HepG2 (cell line): ENCODE measurements around the gene IL10. TPM values are rescaled to one million over a fixed set of nuclear protein-coding genes. Genes with fewer than 3 reads are reported as not detected.

Experiments
- ATAC-seq: fragments of 200-7000 bp; cut with Tn5 transposase; 3 replicates; pipeline ENCODE4 v1.9.1; 2020; ENCODE audit warnings: mild to moderate bottlenecking, moderate library complexity
- BruUV-seq: library from RNA; stranded (reverse); fragments of 400-500 nt; replicated peaks from 2 replicates; lab custom pipeline; 2021; lab: Mats Ljungman, UMichigan
- CTCF ChIA-PET: fragments of 300-600 bp; formaldehyde crosslinking; extraction: SDS; loops from one replicate; lab custom pipeline; 2021; ENCODE audit warnings: low total read pairs, inconsistent platforms, low intra/inter-chr PET ratio; lab: Yijun Ruan, JAX
- POLR2A ChIA-PET: fragments of 350-600 bp; sonication (Branson Sonifier 250); formaldehyde crosslinking; loops from one replicate; lab custom pipeline; 2020; ENCODE audit warnings: antibody characterized with exemption, inconsistent platforms; lab: Yijun Ruan, JAX
- DNase-seq: peaks from one replicate; pipeline ENCODE4 v3.0.0-alpha.2; 2015; ENCODE audit warnings: low spot score
- FAIRE-seq: peaks from 3 replicates; lab custom pipeline; 2011; peaks lifted over from hg19 to GRCh38; lab: Jason Lieb, UNC
- H2AFZ ChIP-seq: one replicate; pipeline ENCODE4 v1.6.1; 2011; ENCODE audit warnings: low read length, inconsistent platforms
- H3K27ac ChIP-seq: fragments of 300-600 bp; 3 replicates; pipeline ENCODE4 v1.8.0; 2011; ENCODE audit warnings: mixed run types, mild to moderate bottlenecking, mixed read lengths, low read length, inconsistent platforms; ENCODE audit not compliant: insufficient read depth; ENCODE audit errors: extremely low read length
- H3K27me3 ChIP-seq, 2 experiments: fragments of 200-600 bp in 1 of 2; 2 replicates in 1 of 2; 3 replicates in 1 of 2; pipeline versions ENCODE4 v1.6.0 to v1.8.0; 2011; ENCODE audit warnings: low read length in 2 of 2, mild to moderate bottlenecking in 2 of 2, moderate library complexity in 2 of 2, inconsistent platforms in 1 of 2; ENCODE audit not compliant: insufficient read depth in 2 of 2, control insufficient read depth in 1 of 2
- H3K36me3 ChIP-seq, 2 experiments: fragments of 200-600 bp in 1 of 2; replicated peaks in 1 of 2; 2 replicates in 1 of 2; 3 replicates in 1 of 2; pipeline versions ENCODE4 v1.5.1 to v1.8.0; 2011; ENCODE audit warnings: low read length in 2 of 2, inconsistent platforms in 1 of 2; ENCODE audit not compliant: insufficient read depth in 2 of 2, control insufficient read depth in 1 of 2
- H3K4me1 ChIP-seq: 2 replicates; pipeline ENCODE4 v1.5.1; 2012; ENCODE audit warnings: low read length, inconsistent platforms; ENCODE audit not compliant: insufficient read depth
- H3K4me2 ChIP-seq: 2 replicates; pipeline ENCODE4 v1.6.0; 2011; ENCODE audit warnings: low read depth, low read length, inconsistent platforms
- H3K4me3 ChIP-seq, 3 experiments: fragments of 200-600 bp in 1 of 3; sonication (generic), shearing (Covaris generic) in 1 of 3; replicated peaks in 1 of 3; 2 replicates each; pipeline ENCODE4 v1.5.1; 2011 to 2016; ENCODE audit warnings: low read length in 3 of 3, inconsistent platforms in 2 of 3, low read depth in 2 of 3, mild to moderate bottlenecking in 2 of 3, control low read depth in 1 of 3, mixed read lengths in 1 of 3; ENCODE audit not compliant: insufficient read depth in 1 of 3
- H3K79me2 ChIP-seq: one replicate; pipeline ENCODE4 v1.6.1; 2011; ENCODE audit warnings: low read length, inconsistent platforms; ENCODE audit not compliant: insufficient read depth
- H3K9ac ChIP-seq: 2 replicates; pipeline ENCODE4 v1.6.0; 2011; ENCODE audit warnings: mild to moderate bottlenecking, low read depth, low read length, inconsistent platforms; ENCODE audit not compliant: insufficient read depth
- H3K9me3 ChIP-seq: 2 replicates; pipeline ENCODE4 v1.5.1; 2012; ENCODE audit warnings: mild to moderate bottlenecking, low read length
- H4K20me1 ChIP-seq: 2 replicates; pipeline ENCODE4 v1.6.0; 2011; ENCODE audit warnings: inconsistent platforms, mild to moderate bottlenecking, low read length, moderate library complexity; ENCODE audit not compliant: insufficient read depth
- BCL6 ChIP-seq: IDR thresholded peaks from 2 replicates; pipeline ENCODE4 v1.6.1; 2016; ENCODE audit warnings: missing genetic modification reagents, missing compliant biosample characterization
- EP300 ChIP-seq, 3 experiments: sonication (generic) in 1 of 3; formaldehyde crosslinking in 1 of 3; IDR thresholded peaks; 2 replicates each; pipeline versions ENCODE4 v1.5.1 to v1.6.1; 2011 to 2020; ENCODE audit warnings: low read depth in 2 of 3, low read length in 2 of 3, borderline replicate concordance in 1 of 3, improper control_type of control experiment in 1 of 3, mild to moderate bottlenecking in 1 of 3, missing genetic modification reagents in 1 of 3, moderate library complexity in 1 of 3
- ETV5 ChIP-seq: IDR thresholded peaks from 2 replicates; pipeline ENCODE4 v1.6.1; 2018; ENCODE audit warnings: missing biosample characterization, missing genetic modification reagents, inconsistent platforms, borderline replicate concordance
- FOSL2 ChIP-seq: sonication (generic); formaldehyde crosslinking; IDR thresholded peaks from 2 replicates; pipeline ENCODE4 v1.4.0; 2020; ENCODE audit warnings: missing genetic modification reagents
- FOXA1 ChIP-seq, 2 experiments: fragments of 450-650 bp in 1 of 2; sonication (generic) in 1 of 2; formaldehyde crosslinking in 1 of 2; IDR thresholded peaks; 2 replicates each; pipeline versions ENCODE4 v1.4.0 to v1.6.1; 2016 to 2020; ENCODE audit warnings: missing genetic modification reagents in 1 of 2
- HMG20A ChIP-seq: IDR thresholded peaks from 2 replicates; pipeline ENCODE4 v1.6.1; 2016; ENCODE audit warnings: borderline replicate concordance
- KDM4B ChIP-seq: sonication (generic); formaldehyde crosslinking; IDR thresholded peaks from 2 replicates; pipeline ENCODE4 v1.4.0; 2020; ENCODE audit warnings: missing genetic modification reagents
- KLF16 ChIP-seq, 2 experiments: sonication (generic) in 1 of 2; formaldehyde crosslinking in 1 of 2; IDR thresholded peaks; 2 replicates each; pipeline versions ENCODE4 v1.6.1 to v1.8.0; 2016 to 2023; ENCODE audit warnings: missing genetic modification reagents in 2 of 2, missing compliant biosample characterization in 1 of 2
- NCOA5 ChIP-seq: sonication (generic); formaldehyde crosslinking; IDR thresholded peaks from 2 replicates; pipeline ENCODE4 v1.4.0; 2020; ENCODE audit warnings: missing genetic modification reagents
- RARA ChIP-seq: IDR thresholded peaks from 2 replicates; pipeline ENCODE4 v1.6.1; 2016; ENCODE audit warnings: missing genetic modification reagents, missing compliant biosample characterization
- SAP130 ChIP-seq: IDR thresholded peaks from 2 replicates; pipeline ENCODE4 v1.6.1; 2016; ENCODE audit warnings: low read depth
- SMAD3 ChIP-seq: sonication (generic); formaldehyde crosslinking; IDR thresholded peaks from 2 replicates; pipeline ENCODE4 v1.4.0; 2020; ENCODE audit warnings: missing genetic modification reagents
- TBX2 ChIP-seq: sonication (generic); formaldehyde crosslinking; IDR thresholded peaks from 2 replicates; pipeline ENCODE4 v1.5.0; 2020; ENCODE audit warnings: missing genetic modification reagents, mild to moderate bottlenecking, borderline replicate concordance
- WGBS: methylation state at CpG from one replicate; pipeline ENCODE4 v1.1.6; 2017; ENCODE audit warnings: low lambda C conversion rate; 5-methylcytosine and 5-hydroxymethylcytosine counted together
- in situ Hi-C: cut with HindIII; loops from 2 replicates; pipeline ENCODE4 v1.10.0; 2017; ENCODE audit warnings: low pct_unique_long_range_greater_than_20kb; ENCODE audit not compliant: extremely low pct_ligation_motif_present
- intact Hi-C: fragments of 100-400 bp; cut with micrococcal nuclease; formaldehyde crosslinking; loops from one replicate; pipeline ENCODE4 v1.10.0; 2022; ENCODE audit not compliant: unreplicated experiment
- polyA plus RNA-seq, 8 experiments: library from polyadenylated mRNA; depleted of rRNA in 3 of 8; stranded (reverse) in 7 of 8; unstranded in 1 of 8; fragments of >200 nt; fragmentation: Illumina TruSeq in 4 of 8; extraction: Trizol in 4 of 8; gene quantifications; 2 replicates each; pipeline versions ENCODE4 v1.2.1 to v1.2.3, GENCODE V29; 2011 to 2016; ENCODE audit warnings: low read depth in 4 of 8, missing spikeins in 1 of 8, mixed read lengths in 1 of 8; ENCODE audit not compliant: insufficient read depth in 1 of 8
- total RNA-seq, 5 experiments: library from RNA; depleted of rRNA; stranded (reverse); fragments of >200 nt; fragmentation: Illumina TruSeq; extraction: Trizol; gene quantifications; 2 replicates each; pipeline ENCODE4 v1.2.3, GENCODE V29; 2016; ENCODE audit warnings: low read depth in 1 of 5
- TF ChIP-seq, protein P1 (sequence below): IDR thresholded peaks from 2 replicates; pipeline ENCODE4 v1.6.1; 2016
- TF ChIP-seq, protein P2 (sequence below): sonication (generic); formaldehyde crosslinking; IDR thresholded peaks from 2 replicates; pipeline ENCODE4 v1.8.1; 2022; ENCODE audit warnings: low read depth, mild to moderate bottlenecking, missing genetic modification reagents
- TF ChIP-seq, protein P3 (sequence below): sonication (generic); formaldehyde crosslinking; IDR thresholded peaks from 2 replicates; pipeline ENCODE4 v1.4.0; 2020; ENCODE audit warnings: low read depth, missing genetic modification reagents

Gene IL10
- total and polyA plus RNA-seq, 2 of the 13 experiments (the other 11 are each of a cell fraction or from before 2014, with no cell fraction given): not detected

- no peak overlapping the region for H3K4me3 ChIP-seq
- ATAC-seq (peak; percentile 71; the same call in 2 of the 3 replicates), DNase-seq (peak; percentile 52), FAIRE-seq (no peak)
- ChIA-PET POLR2A (no interaction called here), CTCF (no interaction called here)
- in situ Hi-C loops: no loop called here
- H3K27me3 ChIP-seq: peaks cover 0 to 7% of the 10 kb centered on the region in 2 experiments; a peak in 2 of 5 replicates
- H3K9me3 ChIP-seq: no peaks in the 10 kb centered on the region
- whole genome bisulfite sequencing: 4% methylated on average over 8 of the region's 8 CpGs
- intact Hi-C loops: no loop called here
- no peaks in the 10 kb centered on the region for H3K79me2 ChIP-seq
- H3K36me3 ChIP-seq: no peaks in the 10 kb centered on the region
- H3K4me2 ChIP-seq: peak overlapping the region; percentile 11; the same call in 1 of the 2 replicates
- H2AFZ ChIP-seq: no peak overlapping the region
- no peaks in the 10 kb centered on the region for H4K20me1 ChIP-seq
- no TSS peak for BruUV-seq
- no peak overlapping the region for H3K9ac ChIP-seq
- H3K4me1 ChIP-seq: peaks cover 10% of the 10 kb centered on the region; the same call in 1 of the 2 replicates
- H3K27ac ChIP-seq: no peak overlapping the region
- TF ChIP-seq BCL6 (CRISPR knock-in tag) (no peak), FOXA1 (IDR thresholded peaks at IDR 0.05) (no peak), FOXA1 (CRISPR knock-in tag; IDR thresholded peaks at IDR 0.05) (0 out of 2 replicates have a peak, but pooled peaks have one; percentile 29), SMAD3 (CRISPR knock-in tag) (no peak), RARA (CRISPR knock-in tag) (peak; percentile 42; the same call in 1 of the 2 replicates), KDM4B (no peak), ETV5 (CRISPR knock-in tag) (0 out of 2 replicates have a peak, but pooled peaks have one; percentile 38), SAP130 (CRISPR knock-in tag) (0 out of 2 replicates have a peak, but pooled peaks have one; percentile 11), EP300 (IDR thresholded peaks at IDR 0.05; ENCODE audit: low read depth in 2 of 2, low read length in 2 of 2) (peak in 1 of 2 experiments; percentile 26; a peak in 1 of 4 replicates), EP300 (CRISPR knock-in tag; IDR thresholded peaks at IDR 0.05; ENCODE audit: borderline replicate concordance) (no peak), HMG20A (CRISPR knock-in tag) (peak; percentile 25; the same call in 1 of the 2 replicates), NCOA5 (no peak), TBX2 (CRISPR knock-in tag) (no peak), FOSL2 (peak; percentile 58), KLF16 (CRISPR knock-in tag; IDR thresholded peaks at IDR 0.05) (no peak)
- TF ChIP-seq, protein P1, sequence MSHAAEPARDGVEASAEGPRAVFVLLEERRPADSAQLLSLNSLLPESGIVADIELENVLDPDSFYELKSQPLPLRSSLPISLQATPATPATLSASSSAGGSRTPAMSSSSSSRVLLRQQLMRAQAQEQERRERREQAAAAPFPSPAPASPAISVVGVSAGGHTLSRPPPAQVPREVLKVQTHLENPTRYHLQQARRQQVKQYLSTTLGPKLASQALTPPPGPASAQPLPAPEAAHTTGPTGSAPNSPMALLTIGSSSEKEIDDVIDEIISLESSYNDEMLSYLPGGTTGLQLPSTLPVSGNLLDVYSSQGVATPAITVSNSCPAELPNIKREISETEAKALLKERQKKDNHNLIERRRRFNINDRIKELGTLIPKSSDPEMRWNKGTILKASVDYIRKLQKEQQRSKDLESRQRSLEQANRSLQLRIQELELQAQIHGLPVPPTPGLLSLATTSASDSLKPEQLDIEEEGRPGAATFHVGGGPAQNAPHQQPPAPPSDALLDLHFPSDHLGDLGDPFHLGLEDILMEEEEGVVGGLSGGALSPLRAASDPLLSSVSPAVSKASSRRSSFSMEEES: peak; percentile 63; the same call in 1 of the 2 replicates
- TF ChIP-seq, protein P2, sequence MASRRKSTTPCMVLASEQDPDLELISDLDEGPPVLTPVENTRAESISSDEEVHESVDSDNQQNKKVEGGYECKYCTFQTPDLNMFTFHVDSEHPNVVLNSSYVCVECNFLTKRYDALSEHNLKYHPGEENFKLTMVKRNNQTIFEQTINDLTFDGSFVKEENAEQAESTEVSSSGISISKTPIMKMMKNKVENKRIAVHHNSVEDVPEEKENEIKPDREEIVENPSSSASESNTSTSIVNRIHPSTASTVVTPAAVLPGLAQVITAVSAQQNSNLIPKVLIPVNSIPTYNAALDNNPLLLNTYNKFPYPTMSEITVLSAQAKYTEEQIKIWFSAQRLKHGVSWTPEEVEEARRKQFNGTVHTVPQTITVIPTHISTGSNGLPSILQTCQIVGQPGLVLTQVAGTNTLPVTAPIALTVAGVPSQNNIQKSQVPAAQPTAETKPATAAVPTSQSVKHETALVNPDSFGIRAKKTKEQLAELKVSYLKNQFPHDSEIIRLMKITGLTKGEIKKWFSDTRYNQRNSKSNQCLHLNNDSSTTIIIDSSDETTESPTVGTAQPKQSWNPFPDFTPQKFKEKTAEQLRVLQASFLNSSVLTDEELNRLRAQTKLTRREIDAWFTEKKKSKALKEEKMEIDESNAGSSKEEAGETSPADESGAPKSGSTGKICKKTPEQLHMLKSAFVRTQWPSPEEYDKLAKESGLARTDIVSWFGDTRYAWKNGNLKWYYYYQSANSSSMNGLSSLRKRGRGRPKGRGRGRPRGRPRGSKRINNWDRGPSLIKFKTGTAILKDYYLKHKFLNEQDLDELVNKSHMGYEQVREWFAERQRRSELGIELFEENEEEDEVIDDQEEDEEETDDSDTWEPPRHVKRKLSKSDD: no peak
- TF ChIP-seq, protein P3, sequence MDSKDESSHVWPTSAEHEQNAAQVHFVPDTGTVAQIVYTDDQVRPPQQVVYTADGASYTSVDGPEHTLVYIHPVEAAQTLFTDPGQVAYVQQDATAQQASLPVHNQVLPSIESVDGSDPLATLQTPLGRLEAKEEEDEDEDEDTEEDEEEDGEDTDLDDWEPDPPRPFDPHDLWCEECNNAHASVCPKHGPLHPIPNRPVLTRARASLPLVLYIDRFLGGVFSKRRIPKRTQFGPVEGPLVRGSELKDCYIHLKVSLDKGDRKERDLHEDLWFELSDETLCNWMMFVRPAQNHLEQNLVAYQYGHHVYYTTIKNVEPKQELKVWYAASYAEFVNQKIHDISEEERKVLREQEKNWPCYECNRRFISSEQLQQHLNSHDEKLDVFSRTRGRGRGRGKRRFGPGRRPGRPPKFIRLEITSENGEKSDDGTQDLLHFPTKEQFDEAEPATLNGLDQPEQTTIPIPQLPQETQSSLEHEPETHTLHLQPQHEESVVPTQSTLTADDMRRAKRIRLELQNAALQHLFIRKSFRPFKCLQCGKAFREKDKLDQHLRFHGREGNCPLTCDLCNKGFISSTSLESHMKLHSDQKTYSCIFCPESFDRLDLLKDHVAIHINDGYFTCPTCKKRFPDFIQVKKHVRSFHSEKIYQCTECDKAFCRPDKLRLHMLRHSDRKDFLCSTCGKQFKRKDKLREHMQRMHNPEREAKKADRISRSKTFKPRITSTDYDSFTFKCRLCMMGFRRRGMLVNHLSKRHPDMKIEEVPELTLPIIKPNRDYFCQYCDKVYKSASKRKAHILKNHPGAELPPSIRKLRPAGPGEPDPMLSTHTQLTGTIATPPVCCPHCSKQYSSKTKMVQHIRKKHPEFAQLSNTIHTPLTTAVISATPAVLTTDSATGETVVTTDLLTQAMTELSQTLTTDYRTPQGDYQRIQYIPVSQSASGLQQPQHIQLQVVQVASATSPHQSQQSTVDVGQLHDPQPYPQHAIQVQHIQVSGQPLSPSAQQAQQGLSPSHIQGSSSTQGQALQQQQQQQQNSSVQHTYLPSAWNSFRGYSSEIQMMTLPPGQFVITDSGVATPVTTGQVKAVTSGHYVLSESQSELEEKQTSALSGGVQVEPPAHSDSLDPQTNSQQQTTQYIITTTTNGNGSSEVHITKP: no peak
Measured at GRCh38 chr1:206766251-206766856, 5.9 kb downstream of the IL10 start.
